CD4-positive, alpha-beta T cell (primary cell): ENCODE data around the gene SMAD4. TPM values are rescaled to one million over a fixed set of nuclear protein-coding genes. Genes with fewer than 3 reads are reported as not detected.
"Not testable (repeated sequence)": the region's sequence is repeated elsewhere in the genome, so short reads cannot be mapped to it uniquely, and the experiment has no call there.

ENCODE experiments used
- ATAC-seq: fragments of 200-7000 bp; cut with Tn5 transposase; one replicate; pipeline ENCODE4 v1.10.0; 2022; ENCODE audit warnings: mild to moderate bottlenecking; ENCODE audit not compliant: poor library complexity
- CTCF ChIA-PET: fragments of 350-600 bp; sonication (Branson Sonifier 250); formaldehyde crosslinking; loops from one replicate; lab custom pipeline; 2021; ENCODE audit warnings: antibody characterized with exemption, inconsistent platforms; lab: Charles Lee
- POLR2A ChIA-PET: fragments of 350-600 bp; sonication (Branson Sonifier 250); formaldehyde crosslinking; loops from one replicate; lab custom pipeline; 2021; ENCODE audit warnings: antibody characterized with exemption, inconsistent platforms; lab: Charles Lee
- DNase-seq, 14 experiments: peaks; one replicate each; pipeline ENCODE4 v3.0.0-alpha.2; 2013 to 2020; ENCODE audit warnings: mixed read lengths in 2 of 14
- H3K27ac ChIP-seq, 2 donors: one replicate each; pipeline versions ENCODE4 v1.5.1 to v1.7.0; 2013; ENCODE audit warnings: low read length in 2 of 2, low read depth in 1 of 2, mild to moderate bottlenecking in 1 of 2
- H3K27me3 ChIP-seq, 2 experiments: 1 replicate in 1 of 2; 2 replicates in 1 of 2; pipeline versions ENCODE4 v1.6.1 to v1.7.0; 2013; ENCODE audit warnings: low read length in 2 of 2, control low read depth in 1 of 2, mild to moderate bottlenecking in 1 of 2, moderate library complexity in 1 of 2; ENCODE audit not compliant: insufficient read depth in 2 of 2, control insufficient read depth in 1 of 2
- H3K36me3 ChIP-seq: one replicate; pipeline ENCODE4 v1.6.1; 2013; ENCODE audit warnings: low read length, control low read depth; ENCODE audit not compliant: insufficient read depth
- H3K4me1 ChIP-seq: one replicate; pipeline ENCODE4 v1.6.1; 2013; ENCODE audit warnings: low read length, control low read depth; ENCODE audit not compliant: insufficient read depth
- H3K4me3 ChIP-seq: one replicate; pipeline ENCODE4 v1.5.1; 2013; ENCODE audit warnings: mild to moderate bottlenecking, low read length, moderate library complexity
- H3K9me3 ChIP-seq, 2 experiments: 1 replicate in 1 of 2; 2 replicates in 1 of 2; pipeline versions ENCODE4 v1.6.1 to v1.7.0; 2013; ENCODE audit warnings: low read length in 2 of 2, mild to moderate bottlenecking in 2 of 2, control low read depth in 1 of 2, moderate library complexity in 1 of 2; ENCODE audit not compliant: control insufficient read depth in 1 of 2, insufficient read depth in 1 of 2
- H3K27ac Mint-ChIP-seq: one replicate; pipeline ENCODE4 v1.8.0; 2020; ENCODE audit warnings: mixed read lengths
- H3K27me3 Mint-ChIP-seq: one replicate; pipeline ENCODE4 v1.8.0; 2021; ENCODE audit warnings: mixed read lengths
- H3K36me3 Mint-ChIP-seq: one replicate; pipeline ENCODE4 v1.8.0; 2021; ENCODE audit warnings: low read depth, mixed read lengths
- H3K4me1 Mint-ChIP-seq: one replicate; pipeline ENCODE4 v1.8.0; 2021; ENCODE audit warnings: low read depth, mixed read lengths
- H3K4me3 Mint-ChIP-seq: one replicate; pipeline ENCODE4 v1.8.0; 2020; ENCODE audit warnings: mild to moderate bottlenecking, mixed read lengths
- H3K9me3 Mint-ChIP-seq: one replicate; pipeline ENCODE4 v1.8.0; 2020; ENCODE audit warnings: mixed read lengths
- intact Hi-C, 2 experiments: fragments of 100-400 bp; cut with DNase I in 1 of 2; cut with micrococcal nuclease in 1 of 2; formaldehyde crosslinking; loops; one replicate each; pipeline versions ENCODE4 v1.15.1 to v1.9.0; 2023 to 2025; cut with DNase I, micrococcal nuclease
- total RNA-seq, 174 experiments: library from RNA in 2 of 174; stranded (reverse) in 2 of 174; gene quantifications; one replicate each; pipeline ENCODE4 v1.2.3 and lab custom pipeline; 2021 to 2026
- TF ChIP-seq, protein P1 (sequence below): fragments of 200-600 bp; IDR thresholded peaks from one replicate; pipeline ENCODE4 v1.8.0; 2022; ENCODE audit warnings: antibody characterized with exemption, mild to moderate bottlenecking

The SMAD4 gene
- total RNA-seq, 2 experiments from 2014 or later, result 82.0 to 82.9 TPM

DNA sequence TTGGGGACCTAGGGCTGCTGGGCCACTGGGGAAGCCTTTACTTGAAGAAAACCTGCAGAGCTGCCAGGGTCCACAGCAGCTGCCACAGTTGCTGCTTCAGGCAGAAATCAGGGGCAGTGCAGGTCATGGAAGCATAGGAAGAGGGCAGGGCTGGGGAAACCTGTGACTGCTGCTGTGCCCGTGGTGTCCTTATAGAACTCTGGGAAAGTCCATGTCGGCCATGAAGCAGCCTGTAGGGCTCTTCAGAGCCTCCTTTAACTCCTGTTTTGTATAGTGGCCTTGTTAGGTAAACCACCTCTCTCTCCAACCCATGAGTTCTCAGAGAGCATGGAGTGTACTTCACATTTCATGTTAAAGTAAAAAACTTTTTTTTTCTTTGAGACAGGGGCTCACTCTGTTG lies 62.1 kb downstream of the SMAD4 start:
- DNase-seq (no peak), ATAC-seq (no peak)
- intact Hi-C loops, result no loop called here
- no peaks in the 10 kb centered on the region for H3K27me3 ChIP-seq
- H3K36me3 ChIP-seq, result no peaks in the 10 kb centered on the region
- Mint-ChIP-seq H3K27me3 (no peaks in the 10 kb centered on the region), H3K27ac (no peak overlapping the region), H3K4me1 (no peaks in the 10 kb centered on the region), H3K36me3 (peaks cover 9% of the 10 kb centered on the region), H3K4me3 (no peak overlapping the region), H3K9me3 (peaks cover 13% of the 10 kb centered on the region)
- POLR2A ChIA-PET, result no interaction called here
- no peaks in the 10 kb centered on the region for H3K4me1 ChIP-seq
- no peak overlapping the region for H3K4me3 ChIP-seq
- TF ChIP-seq, protein P1, sequence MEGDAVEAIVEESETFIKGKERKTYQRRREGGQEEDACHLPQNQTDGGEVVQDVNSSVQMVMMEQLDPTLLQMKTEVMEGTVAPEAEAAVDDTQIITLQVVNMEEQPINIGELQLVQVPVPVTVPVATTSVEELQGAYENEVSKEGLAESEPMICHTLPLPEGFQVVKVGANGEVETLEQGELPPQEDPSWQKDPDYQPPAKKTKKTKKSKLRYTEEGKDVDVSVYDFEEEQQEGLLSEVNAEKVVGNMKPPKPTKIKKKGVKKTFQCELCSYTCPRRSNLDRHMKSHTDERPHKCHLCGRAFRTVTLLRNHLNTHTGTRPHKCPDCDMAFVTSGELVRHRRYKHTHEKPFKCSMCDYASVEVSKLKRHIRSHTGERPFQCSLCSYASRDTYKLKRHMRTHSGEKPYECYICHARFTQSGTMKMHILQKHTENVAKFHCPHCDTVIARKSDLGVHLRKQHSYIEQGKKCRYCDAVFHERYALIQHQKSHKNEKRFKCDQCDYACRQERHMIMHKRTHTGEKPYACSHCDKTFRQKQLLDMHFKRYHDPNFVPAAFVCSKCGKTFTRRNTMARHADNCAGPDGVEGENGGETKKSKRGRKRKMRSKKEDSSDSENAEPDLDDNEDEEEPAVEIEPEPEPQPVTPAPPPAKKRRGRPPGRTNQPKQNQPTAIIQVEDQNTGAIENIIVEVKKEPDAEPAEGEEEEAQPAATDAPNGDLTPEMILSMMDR, result no peak
- CTCF ChIA-PET, result no interaction called here
- H3K27ac ChIP-seq, result no peak overlapping the region
- peaks cover 4 to 12% of the 10 kb centered on the region in 2 experiments for H3K9me3 ChIP-seq

DNA sequence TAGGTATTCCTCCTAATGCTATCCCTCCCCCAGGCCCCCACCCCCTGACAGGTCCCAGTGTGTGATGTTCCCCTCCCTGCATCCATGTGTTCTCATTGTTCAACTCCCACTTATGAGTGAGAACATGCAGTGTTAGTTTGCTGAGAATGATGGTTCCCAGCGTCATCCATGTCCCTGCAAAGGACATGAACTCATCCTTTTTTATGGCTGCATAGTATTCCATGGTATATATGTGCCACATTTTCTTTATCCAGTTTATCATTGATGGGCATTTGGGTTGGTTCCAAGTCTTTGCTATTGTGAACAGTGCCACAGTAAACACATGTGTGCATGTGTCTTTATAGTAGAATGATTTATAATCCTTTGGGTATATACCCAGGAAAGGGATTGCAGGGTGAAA lies 63.0 kb downstream of the SMAD4 start:
- POLR2A ChIA-PET, H3K27me3 Mint-ChIP-seq, H3K4me3 Mint-ChIP-seq, H3K4me3 ChIP-seq, H3K27me3 ChIP-seq, intact Hi-C loops, H3K36me3 ChIP-seq, H3K9me3 ChIP-seq, H3K36me3 Mint-ChIP-seq, H3K27ac Mint-ChIP-seq, ATAC-seq, H3K4me1 ChIP-seq, H3K9me3 Mint-ChIP-seq, H3K4me1 Mint-ChIP-seq, H3K27ac ChIP-seq, DNase-seq, CTCF ChIA-PET: not testable (repeated sequence)

DNA sequence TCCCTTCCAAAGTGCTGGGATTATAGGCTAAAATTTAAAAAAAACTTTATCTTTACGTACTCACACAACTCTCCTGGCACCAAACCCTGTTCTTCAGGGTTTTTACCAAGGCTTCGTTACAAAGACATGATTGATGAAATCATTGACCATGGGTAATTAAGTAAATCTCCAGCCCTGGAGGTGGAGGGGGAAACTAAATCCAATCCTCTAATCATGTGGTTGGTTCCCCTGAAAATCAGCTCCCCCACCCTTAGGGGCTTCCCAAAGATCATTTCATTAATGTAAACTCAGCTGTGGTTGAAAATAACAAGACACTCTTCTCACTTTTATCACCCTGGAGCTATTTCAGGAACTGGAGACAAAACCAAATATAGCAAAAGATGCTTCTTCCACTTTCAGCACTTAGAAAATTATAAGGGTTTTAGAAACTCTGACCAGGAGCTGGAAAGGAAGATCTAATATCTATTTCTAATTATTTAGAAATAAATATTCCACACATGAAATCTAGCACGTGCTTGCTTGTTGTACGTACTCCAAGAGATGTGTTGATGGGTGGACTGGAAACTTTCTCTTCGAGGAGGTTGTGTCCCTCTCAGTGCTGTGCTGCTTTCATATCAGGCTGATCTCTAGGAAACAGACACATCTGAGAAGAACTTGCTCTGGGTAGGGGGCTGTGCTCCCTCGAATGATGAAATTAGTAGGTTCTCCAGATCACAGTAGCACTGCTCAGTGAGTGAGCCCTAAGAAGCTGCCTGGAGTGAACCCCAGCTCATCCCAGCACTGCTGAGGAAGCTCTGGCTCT lies 67.2 kb downstream of the SMAD4 start:
- intact Hi-C loops, result no loop called here
- Histone ChIP-seq H3K27me3 (no peaks in the 10 kb centered on the region), H3K27ac (no peak overlapping the region), H3K4me3 (no peak overlapping the region), H3K9me3 (no peaks in the 10 kb centered on the region), H3K36me3 (no peaks in the 10 kb centered on the region), H3K4me1 (no peaks in the 10 kb centered on the region)
- Mint-ChIP-seq H3K4me3 (no peak overlapping the region), H3K27me3 (no peaks in the 10 kb centered on the region), H3K9me3 (no peaks in the 10 kb centered on the region), H3K36me3 (no peaks in the 10 kb centered on the region), H3K27ac (no peak overlapping the region), H3K4me1 (no peaks in the 10 kb centered on the region)
- no peak for DNase-seq
- CTCF ChIA-PET, result no interaction called here
- TF ChIP-seq, protein P1, result no peak
- POLR2A ChIA-PET, result no interaction called here
- ATAC-seq, result no peak

DNA sequence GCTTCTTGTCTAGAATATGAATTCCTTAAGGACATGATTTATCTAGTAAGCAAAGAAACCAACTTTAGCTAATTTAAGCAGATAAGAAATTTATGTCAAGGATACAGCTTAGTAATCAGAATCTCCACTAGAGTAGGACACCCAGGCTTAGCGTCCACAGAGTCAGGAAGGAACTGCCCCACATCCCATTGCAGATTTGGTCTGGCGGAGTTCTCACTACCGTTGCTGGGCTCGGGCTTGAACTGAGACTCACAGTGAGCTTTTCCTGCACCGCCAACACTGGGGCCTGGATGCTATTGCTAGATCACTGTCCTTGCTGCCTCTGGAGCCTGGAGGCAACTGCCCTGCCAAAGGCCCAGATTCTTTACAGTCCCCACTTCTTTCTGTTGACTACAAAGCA lies 68.1 kb downstream of the SMAD4 start:
- Histone ChIP-seq H3K9me3 (no peaks in the 10 kb centered on the region), H3K4me1 (no peaks in the 10 kb centered on the region), H3K4me3 (no peak overlapping the region), H3K27me3 (no peaks in the 10 kb centered on the region), H3K36me3 (no peaks in the 10 kb centered on the region), H3K27ac (no peak overlapping the region)
- ChIA-PET CTCF (no interaction called here), POLR2A (no interaction called here)
- intact Hi-C loops, result no loop called here
- Mint-ChIP-seq H3K27me3 (no peaks in the 10 kb centered on the region), H3K9me3 (no peaks in the 10 kb centered on the region), H3K4me3 (no peak overlapping the region), H3K4me1 (no peaks in the 10 kb centered on the region), H3K36me3 (no peaks in the 10 kb centered on the region), H3K27ac (no peak overlapping the region)
- DNase-seq, result no peak
- no peak for ATAC-seq
- TF ChIP-seq, protein P1, result no peak
